Neutrophil (primary cell): ENCODE results near the gene NELFA.

Source experiments
- H3K27ac ChIP-seq: fragments of 200-600 bp; sonication (generic); 2 replicates; pipeline ENCODE4 v1.5.1; 2016; ENCODE audit warnings: mild to moderate bottlenecking, moderate library complexity
- H3K27me3 ChIP-seq: fragments of 200-600 bp; sonication (generic); 2 replicates; pipeline ENCODE4 v1.6.0; 2016; ENCODE audit warnings: mild to moderate bottlenecking
- H3K36me3 ChIP-seq: fragments of 200-600 bp; sonication (generic); 2 replicates; pipeline ENCODE4 v1.5.1; 2017
- H3K4me1 ChIP-seq, 2 experiments: fragments of 200-600 bp in 1 of 2; sonication (generic) in 1 of 2; 1 replicate in 1 of 2; 2 replicates in 1 of 2; pipeline versions ENCODE4 v1.5.1 to v1.6.1; 2013 to 2016; ENCODE audit warnings: low read depth in 1 of 2, low read length in 1 of 2, mild to moderate bottlenecking in 1 of 2, moderate library complexity in 1 of 2; ENCODE audit not compliant: control insufficient read depth in 1 of 2, insufficient read depth in 1 of 2
- H3K4me3 ChIP-seq, 2 experiments: fragments of 200-600 bp in 1 of 2; sonication (generic) in 1 of 2; 1 replicate in 1 of 2; 2 replicates in 1 of 2; pipeline ENCODE4 v1.5.1; 2013 to 2016; ENCODE audit warnings: low read depth in 1 of 2, low read length in 1 of 2, mild to moderate bottlenecking in 1 of 2, moderate library complexity in 1 of 2
- H3K9me3 ChIP-seq: fragments of 200-600 bp; sonication (generic); 2 replicates; pipeline ENCODE4 v1.5.1; 2016
- CTCF ChIP-seq: fragments of 200-600 bp; sonication (generic); IDR thresholded peaks from 2 replicates; pipeline ENCODE4 v1.5.1; 2016; ENCODE audit warnings: antibody characterized with exemption

NELFA gene

GRCh38 chr4:2008921-2009650, at the start of gene NELFA:
Gene NELFA, minus strand, starts transcription at chr4:2008974. Its CDS starts 15 bp downstream, at chr4:2008959.
- TF ChIP-seq CTCF = peak; percentile 57
- peaks cover 3% of the 10 kb centered on the region for H3K36me3 ChIP-seq
- peaks cover 6% of the 10 kb centered on the region for H3K27me3 ChIP-seq
- peak within 1 kb of the TSS; percentile 95 for H3K27ac ChIP-seq
- H3K9me3 ChIP-seq = no peaks in the 10 kb centered on the region
- peaks cover 39 to 49% of the 10 kb centered on the region in 2 experiments for H3K4me1 ChIP-seq
- peak within 1 kb of the TSS; percentile 84 to 100 for H3K4me3 ChIP-seq

GRCh38 chr4:2057382-2058065, 48.8 kb upstream of the NELFA start:
- TF ChIP-seq CTCF = no peak
- no peaks in the 10 kb centered on the region for H3K9me3 ChIP-seq
- H3K27me3 ChIP-seq = peaks cover 98% of the 10 kb centered on the region
- no peak overlapping the region for H3K4me3 ChIP-seq
- H3K36me3 ChIP-seq = no peaks in the 10 kb centered on the region
- H3K4me1 ChIP-seq = peaks cover 0 to 9% of the 10 kb centered on the region in 2 experiments
- no peak overlapping the region for H3K27ac ChIP-seq

GRCh38 chr4:2054217-2054616, 45.4 kb upstream of the NELFA start:
- TF ChIP-seq CTCF = no peak
- H3K27ac ChIP-seq = no peak overlapping the region
- no peaks in the 10 kb centered on the region for H3K36me3 ChIP-seq
- no peak overlapping the region for H3K4me3 ChIP-seq
- H3K9me3 ChIP-seq = no peaks in the 10 kb centered on the region
- peaks cover 0 to 6% of the 10 kb centered on the region in 2 experiments for H3K4me1 ChIP-seq
- H3K27me3 ChIP-seq = peaks cover 99% of the 10 kb centered on the region

- no peaks in the 10 kb centered on the region for H3K36me3 ChIP-seq
- H3K27ac ChIP-seq = no peak overlapping the region
- H3K4me1 ChIP-seq = no peaks in the 10 kb centered on the region
- peaks cover 100% of the 10 kb centered on the region for H3K27me3 ChIP-seq
- no peak overlapping the region for H3K4me3 ChIP-seq
- TF ChIP-seq CTCF = no peak
- H3K9me3 ChIP-seq = no peaks in the 10 kb centered on the region
Measured at GRCh38 chr4:2051086-2051485, 42.3 kb upstream of the NELFA start.

- Histone ChIP-seq H3K27me3 (peaks cover 100% of the 10 kb centered on the region), H3K9me3 (no peaks in the 10 kb centered on the region), H3K36me3 (no peaks in the 10 kb centered on the region), H3K27ac (no peak overlapping the region), H3K4me3 (no peak overlapping the region), H3K4me1 (no peaks in the 10 kb centered on the region)
- no peak for TF ChIP-seq CTCF
Measured at GRCh38 chr4:2049811-2050210, 41.0 kb upstream of the NELFA start.
